BE2C (cell line): ENCODE measurements around the gene GSS.
"Not testable (repeated sequence)": the region's sequence is repeated elsewhere in the genome, so short reads cannot be mapped to it uniquely, and the experiment has no call there.

Source experiments
- DNase-seq: peaks from one replicate; pipeline ENCODE4 v3.0.0-alpha.2; 2020
- H3K27me3 ChIP-seq: fragments of 250-450 bp; sonication (Bioruptor Pico); 2 replicates; pipeline ENCODE4 v1.5.1; 2020; ENCODE audit warnings: mild to moderate bottlenecking
- H3K36me3 ChIP-seq: fragments of 250-450 bp; sonication (Bioruptor Pico); 2 replicates; pipeline ENCODE4 v1.5.1; 2020; ENCODE audit warnings: mild to moderate bottlenecking
- H3K4me1 ChIP-seq: fragments of 250-450 bp; sonication (Bioruptor Pico); 2 replicates; pipeline ENCODE4 v1.5.1; 2020
- H3K4me3 ChIP-seq: 2 replicates; pipeline ENCODE4 v1.5.1; 2011; ENCODE audit warnings: low read depth, low read length
- H3K9me3 ChIP-seq: fragments of 250-450 bp; sonication (Bioruptor Pico); 2 replicates; pipeline ENCODE4 v1.5.1; 2020
- TF ChIP-seq, protein P1 (sequence below): IDR thresholded peaks from 2 replicates; pipeline ENCODE4 v1.5.1; 2012; ENCODE audit warnings: mild to moderate bottlenecking, low read depth, low read length

The GSS gene

DNA sequence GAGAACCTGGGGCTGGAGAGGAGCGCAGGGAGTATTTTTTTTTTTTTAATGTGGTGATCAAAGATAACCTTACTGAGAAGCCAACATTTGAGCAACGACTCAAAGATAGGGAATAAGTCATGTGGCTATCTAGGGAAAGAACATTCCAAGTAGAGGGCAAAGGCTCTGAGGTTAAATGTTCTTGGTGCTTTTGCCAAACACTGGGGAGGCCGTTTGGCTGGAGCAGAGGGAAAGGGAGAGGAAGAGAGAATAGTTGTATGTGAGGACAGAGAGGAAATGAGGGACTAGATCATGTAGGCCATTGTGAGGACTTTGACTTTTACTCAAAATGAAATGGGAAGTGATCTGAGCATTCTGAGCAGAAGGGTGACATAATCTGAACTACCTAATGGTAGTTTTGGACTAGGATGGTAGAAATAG is 51.4 kb downstream of the GSS start:
- no peak for DNase-seq
- Histone ChIP-seq H3K9me3 (no peaks in the 10 kb centered on the region), H3K36me3 (no peaks in the 10 kb centered on the region), H3K4me3 (no peak overlapping the region), H3K4me1 (peaks cover 12% of the 10 kb centered on the region), H3K27me3 (no peaks in the 10 kb centered on the region)
- TF ChIP-seq, protein P1, sequence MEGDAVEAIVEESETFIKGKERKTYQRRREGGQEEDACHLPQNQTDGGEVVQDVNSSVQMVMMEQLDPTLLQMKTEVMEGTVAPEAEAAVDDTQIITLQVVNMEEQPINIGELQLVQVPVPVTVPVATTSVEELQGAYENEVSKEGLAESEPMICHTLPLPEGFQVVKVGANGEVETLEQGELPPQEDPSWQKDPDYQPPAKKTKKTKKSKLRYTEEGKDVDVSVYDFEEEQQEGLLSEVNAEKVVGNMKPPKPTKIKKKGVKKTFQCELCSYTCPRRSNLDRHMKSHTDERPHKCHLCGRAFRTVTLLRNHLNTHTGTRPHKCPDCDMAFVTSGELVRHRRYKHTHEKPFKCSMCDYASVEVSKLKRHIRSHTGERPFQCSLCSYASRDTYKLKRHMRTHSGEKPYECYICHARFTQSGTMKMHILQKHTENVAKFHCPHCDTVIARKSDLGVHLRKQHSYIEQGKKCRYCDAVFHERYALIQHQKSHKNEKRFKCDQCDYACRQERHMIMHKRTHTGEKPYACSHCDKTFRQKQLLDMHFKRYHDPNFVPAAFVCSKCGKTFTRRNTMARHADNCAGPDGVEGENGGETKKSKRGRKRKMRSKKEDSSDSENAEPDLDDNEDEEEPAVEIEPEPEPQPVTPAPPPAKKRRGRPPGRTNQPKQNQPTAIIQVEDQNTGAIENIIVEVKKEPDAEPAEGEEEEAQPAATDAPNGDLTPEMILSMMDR, result no peak

DNA sequence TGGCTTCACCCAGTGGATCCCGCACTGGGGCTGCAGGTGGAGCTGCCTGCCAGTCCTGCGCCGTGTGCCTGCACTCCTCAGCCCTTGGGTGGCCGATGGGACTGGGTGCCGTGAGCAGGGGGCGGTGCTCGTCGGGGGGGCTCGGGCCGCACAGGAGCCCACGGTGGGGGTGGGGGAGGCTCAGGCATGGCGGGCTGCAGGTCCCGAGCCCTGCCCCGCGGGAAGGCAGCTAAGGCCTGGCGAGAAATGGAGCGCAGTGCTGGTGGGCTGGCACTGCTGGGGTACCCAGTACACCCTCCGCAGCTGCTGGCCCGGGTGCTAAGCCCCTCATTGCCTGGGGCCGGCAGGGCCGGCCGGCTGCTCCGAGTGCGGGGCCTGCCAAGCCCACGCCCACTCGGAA is 56.9 kb downstream of the GSS start:
- H3K4me3 ChIP-seq, H3K27me3 ChIP-seq, H3K36me3 ChIP-seq, DNase-seq, H3K4me1 ChIP-seq, H3K9me3 ChIP-seq: not testable (repeated sequence)

DNA sequence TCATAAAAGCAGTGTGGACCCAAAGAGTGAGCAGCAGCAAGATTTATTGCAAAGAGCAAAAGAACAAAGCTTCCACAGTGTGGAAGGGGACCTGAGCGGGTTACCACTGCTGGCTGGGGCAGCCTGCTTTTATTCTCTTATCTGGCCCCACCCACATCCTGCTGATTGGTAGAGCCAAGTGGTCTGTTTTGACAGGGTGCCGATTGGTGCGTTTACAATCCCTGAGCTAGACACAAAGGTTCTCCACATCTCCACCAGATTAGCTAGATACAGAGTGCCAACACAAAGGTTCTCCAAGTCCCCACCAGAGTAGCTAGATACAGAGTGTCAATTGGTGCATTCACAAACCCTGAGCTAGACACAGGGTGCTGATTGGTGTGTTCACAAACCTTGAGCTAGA is 57.5 kb downstream of the GSS start:
- H3K4me1 ChIP-seq, H3K4me3 ChIP-seq, H3K9me3 ChIP-seq, H3K27me3 ChIP-seq, DNase-seq, H3K36me3 ChIP-seq: not testable (repeated sequence)

DNA sequence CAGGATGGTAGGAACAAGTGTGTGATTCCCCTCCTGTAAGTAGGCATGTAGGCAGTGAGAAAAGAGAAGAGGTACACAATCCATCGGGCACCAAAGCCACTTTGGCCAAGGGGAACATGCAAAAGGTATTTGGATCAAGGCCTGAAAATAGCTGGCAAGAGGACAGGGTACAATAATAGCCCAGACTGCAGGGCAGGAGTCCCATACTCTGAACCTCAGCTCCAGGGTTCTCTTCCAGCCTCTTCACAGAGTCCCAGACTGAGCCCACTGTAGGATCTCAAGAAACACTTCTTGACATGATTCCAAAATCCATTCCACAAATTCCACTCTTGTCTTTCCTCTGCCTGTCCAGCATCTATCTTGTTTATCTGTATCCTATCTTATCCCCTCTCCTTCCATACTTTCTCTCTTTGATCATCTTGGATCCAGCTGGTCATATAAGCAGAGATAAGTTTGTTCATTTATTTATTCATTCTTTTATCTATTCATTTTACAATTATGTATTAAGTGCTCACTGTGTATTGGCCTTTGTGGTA is 59.5 kb downstream of the GSS start:
- TF ChIP-seq, protein P1, result no peak
- DNase-seq, result no peak
- H3K9me3 ChIP-seq, result no peaks in the 10 kb centered on the region
- H3K4me3 ChIP-seq, result no peak overlapping the region
- H3K4me1 ChIP-seq, result no peaks in the 10 kb centered on the region
- H3K27me3 ChIP-seq, result no peaks in the 10 kb centered on the region
- no peaks in the 10 kb centered on the region for H3K36me3 ChIP-seq

DNA sequence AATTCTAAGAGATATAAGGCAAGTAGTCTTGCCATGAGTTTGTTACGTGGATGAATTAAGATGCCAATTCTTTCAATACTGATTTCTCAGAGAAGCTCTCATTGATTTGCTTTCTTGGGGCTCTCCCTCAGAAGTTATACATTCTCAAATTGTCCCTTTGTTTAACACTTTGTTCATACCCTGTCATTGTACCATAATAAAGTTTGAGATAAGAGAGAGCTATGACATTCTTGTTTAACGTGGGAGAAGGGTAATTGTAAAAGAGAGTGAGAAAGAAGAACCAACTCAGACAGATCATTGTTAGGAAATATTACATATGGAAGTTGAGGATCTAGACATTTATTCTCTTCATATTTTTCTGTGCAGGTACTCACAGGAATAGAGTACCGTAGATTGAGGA is 60.1 kb downstream of the GSS start:
- H3K27me3 ChIP-seq, result no peaks in the 10 kb centered on the region
- no peak overlapping the region for H3K4me3 ChIP-seq
- no peaks in the 10 kb centered on the region for H3K4me1 ChIP-seq
- TF ChIP-seq, protein P1, result no peak
- H3K9me3 ChIP-seq, result no peaks in the 10 kb centered on the region
- H3K36me3 ChIP-seq, result no peaks in the 10 kb centered on the region
- DNase-seq, result no peak

DNA sequence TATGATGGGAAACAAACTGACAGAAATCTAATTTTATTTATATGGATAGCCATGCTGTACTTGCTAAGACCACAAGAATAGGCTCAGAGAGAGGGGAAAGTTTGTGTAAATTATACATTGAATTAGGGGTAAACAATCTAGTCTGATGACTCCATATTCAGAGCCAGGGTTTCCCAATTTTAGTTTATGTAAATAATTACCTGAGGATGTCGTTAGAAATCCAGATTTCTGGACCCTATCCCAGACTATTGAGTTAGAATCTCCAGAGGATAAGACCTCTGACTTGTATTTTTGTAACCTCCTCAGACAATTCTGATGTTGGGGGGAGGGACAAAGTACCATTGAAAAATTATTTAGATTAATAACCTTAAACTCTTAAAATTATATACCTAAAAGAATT is 60.9 kb downstream of the GSS start:
- TF ChIP-seq, protein P1, result no peak
- H3K4me3 ChIP-seq, result no peak overlapping the region
- no peaks in the 10 kb centered on the region for H3K4me1 ChIP-seq
- no peak for DNase-seq
- H3K36me3 ChIP-seq, result no peaks in the 10 kb centered on the region
- H3K27me3 ChIP-seq, result no peaks in the 10 kb centered on the region
- no peaks in the 10 kb centered on the region for H3K9me3 ChIP-seq

DNA sequence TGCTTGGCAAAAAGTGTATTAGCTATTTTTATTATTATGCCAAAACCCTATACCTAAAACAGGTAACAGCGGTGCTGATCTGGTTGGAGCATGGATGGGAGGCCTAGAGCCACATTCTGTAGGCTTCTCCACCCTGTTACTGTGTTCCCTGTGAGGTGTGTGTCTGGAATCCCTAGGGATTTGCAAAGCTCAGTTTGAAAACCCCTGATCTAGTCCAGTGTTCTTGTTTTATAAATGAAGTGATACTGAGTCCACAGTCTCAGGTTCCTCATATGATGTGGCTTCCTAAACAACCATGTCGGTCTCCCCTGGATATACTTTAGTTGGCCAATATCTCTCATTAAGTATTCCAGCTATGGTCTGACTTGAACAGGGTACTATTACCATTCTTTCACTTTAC is 62.9 kb downstream of the GSS start:
- no peaks in the 10 kb centered on the region for H3K36me3 ChIP-seq
- H3K9me3 ChIP-seq, result no peaks in the 10 kb centered on the region
- no peak overlapping the region for H3K4me3 ChIP-seq
- no peak for DNase-seq
- no peaks in the 10 kb centered on the region for H3K27me3 ChIP-seq
- no peaks in the 10 kb centered on the region for H3K4me1 ChIP-seq
- TF ChIP-seq, protein P1, result no peak
